GM21515 (cell line): ENCODE data around the gene EZH1.

ENCODE experiments used
- ATAC-seq: cut with Tn5 transposase; IDR thresholded peaks from one replicate; pipeline ENCODE4 v1.9.1; 2021; ENCODE audit not compliant: unreplicated experiment

EZH1 gene

DNA sequence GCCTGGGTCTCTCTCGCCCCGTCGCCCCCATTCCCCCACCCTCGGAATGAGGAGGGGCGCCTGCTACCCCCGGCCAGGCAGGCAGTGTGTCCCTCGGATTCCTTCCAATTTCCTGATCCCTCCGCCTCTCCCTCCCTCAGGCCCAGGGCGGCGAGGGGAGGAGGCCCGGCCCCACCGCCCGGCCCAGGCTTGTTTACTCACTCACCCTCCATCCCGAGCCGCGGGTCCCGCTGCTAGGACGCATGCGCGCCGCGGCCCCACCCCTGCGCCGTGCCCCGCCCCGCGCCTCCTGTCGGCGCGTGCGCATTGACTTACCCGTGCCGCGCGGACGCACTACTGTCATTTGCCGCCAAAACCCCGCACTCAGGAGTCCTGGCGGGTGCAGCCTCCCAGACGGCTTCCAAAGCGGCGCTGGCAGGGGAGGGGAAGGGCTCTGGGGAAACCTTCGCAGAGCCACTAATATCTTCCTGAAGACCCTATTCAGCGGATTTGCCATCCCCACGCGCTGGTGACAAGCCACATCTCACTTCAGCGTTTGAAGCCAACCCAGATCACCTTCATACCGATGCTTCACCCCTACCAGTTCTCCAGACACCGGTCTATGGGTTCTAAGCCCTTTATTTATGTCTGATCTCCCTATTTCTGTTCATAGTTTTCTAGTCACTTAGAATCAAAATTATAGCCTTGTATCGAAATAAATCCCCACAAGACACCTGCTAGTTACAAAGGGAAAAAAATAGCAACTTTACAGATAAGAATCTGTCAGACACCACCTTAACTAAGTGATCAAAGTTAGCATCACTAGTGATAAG, at the start of gene EZH1:
Gene EZH1 (minus strand): TSS at position 235 of the 812 bp plus-strand sequence. CDS start 16,099 bp downstream, outside the sequence.
- peak; percentile 81 for ATAC-seq

DNA sequence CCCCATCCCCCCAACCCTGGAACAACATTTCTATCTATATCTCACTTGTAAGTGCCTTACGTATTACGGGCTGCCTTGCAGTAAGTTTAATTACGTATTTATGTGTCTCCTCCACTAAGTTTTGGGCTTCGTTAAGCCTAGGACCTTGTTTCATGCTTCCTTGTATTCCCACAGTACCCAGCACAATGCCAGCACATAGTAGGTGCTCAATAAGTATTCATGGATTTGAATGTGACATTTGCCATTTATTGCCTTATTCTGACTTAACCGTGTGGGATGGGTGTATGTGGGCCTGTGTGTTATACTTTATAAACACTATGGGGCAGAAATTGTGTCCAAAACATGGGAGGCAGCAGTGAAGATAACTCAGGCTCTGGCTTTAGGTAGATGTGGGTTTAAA, 47.7 kb upstream of the EZH1 start:
- ATAC-seq: no peak

DNA sequence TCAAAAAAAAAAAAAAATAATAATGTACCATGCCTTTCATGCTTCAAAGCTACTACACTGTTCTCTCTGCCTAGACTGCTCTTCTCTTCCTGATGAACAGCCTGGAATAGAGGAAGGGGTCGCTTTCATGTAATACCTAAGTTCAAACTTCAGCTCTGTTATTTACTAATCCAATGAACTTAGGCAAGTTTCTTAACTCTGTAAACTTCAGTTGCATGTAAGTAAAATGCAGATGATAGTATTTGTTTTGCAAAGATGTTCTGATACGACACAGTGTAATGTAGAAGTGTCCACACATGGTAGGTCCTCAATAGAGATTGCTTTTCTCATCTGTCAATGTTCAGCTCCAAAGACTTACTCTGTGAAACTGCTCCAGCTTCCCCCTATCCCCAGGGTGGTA, 47.1 kb upstream of the EZH1 start:
- ATAC-seq: no peak

GRCh38 chr17:42787266-42787665, 42.4 kb upstream of the EZH1 start:
- ATAC-seq: no peak

DNA sequence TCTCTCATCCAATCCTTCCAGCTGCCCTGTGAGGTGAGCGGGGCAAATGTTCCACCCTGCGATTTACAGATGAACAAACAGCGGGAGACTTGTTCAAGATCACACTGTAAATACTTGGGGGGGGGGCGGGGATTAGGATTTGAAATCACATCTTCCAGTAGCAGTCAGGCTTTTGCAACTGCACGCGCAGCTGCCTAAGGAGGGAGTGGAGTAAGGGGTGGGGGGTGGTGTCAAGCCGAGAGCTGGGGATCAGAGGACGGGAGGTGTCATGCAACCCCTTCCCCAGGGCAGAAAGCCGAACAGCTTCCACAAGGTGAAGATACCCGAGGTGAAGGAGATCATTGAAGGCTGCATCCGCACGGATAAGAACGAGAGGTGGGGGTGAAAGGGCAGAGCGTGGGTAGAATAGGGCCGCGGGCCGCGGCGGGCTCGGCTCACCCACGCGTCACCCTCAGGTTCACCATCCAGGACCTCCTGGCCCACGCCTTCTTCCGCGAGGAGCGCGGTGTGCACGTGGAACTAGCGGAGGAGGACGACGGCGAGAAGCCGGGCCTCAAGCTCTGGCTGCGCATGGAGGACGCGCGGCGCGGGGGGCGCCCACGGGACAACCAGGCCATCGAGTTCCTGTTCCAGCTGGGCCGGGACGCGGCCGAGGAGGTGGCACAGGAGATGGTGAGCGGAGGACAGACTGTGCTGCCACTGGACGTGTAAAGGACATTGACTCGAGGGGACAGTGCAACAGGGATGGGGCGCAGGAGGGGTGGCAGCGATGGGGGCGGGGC, 40.2 kb upstream of the EZH1 start:
- no peak for ATAC-seq

- ATAC-seq: no peak
Measured at GRCh38 chr17:42784409-42784808, 39.6 kb upstream of the EZH1 start.

GRCh38 chr17:42783791-42784138, 38.9 kb upstream of the EZH1 start:
- no peak for ATAC-seq

- ATAC-seq: no peak
Measured at GRCh38 chr17:42783062-42783790, 38.4 kb upstream of the EZH1 start.

DNA sequence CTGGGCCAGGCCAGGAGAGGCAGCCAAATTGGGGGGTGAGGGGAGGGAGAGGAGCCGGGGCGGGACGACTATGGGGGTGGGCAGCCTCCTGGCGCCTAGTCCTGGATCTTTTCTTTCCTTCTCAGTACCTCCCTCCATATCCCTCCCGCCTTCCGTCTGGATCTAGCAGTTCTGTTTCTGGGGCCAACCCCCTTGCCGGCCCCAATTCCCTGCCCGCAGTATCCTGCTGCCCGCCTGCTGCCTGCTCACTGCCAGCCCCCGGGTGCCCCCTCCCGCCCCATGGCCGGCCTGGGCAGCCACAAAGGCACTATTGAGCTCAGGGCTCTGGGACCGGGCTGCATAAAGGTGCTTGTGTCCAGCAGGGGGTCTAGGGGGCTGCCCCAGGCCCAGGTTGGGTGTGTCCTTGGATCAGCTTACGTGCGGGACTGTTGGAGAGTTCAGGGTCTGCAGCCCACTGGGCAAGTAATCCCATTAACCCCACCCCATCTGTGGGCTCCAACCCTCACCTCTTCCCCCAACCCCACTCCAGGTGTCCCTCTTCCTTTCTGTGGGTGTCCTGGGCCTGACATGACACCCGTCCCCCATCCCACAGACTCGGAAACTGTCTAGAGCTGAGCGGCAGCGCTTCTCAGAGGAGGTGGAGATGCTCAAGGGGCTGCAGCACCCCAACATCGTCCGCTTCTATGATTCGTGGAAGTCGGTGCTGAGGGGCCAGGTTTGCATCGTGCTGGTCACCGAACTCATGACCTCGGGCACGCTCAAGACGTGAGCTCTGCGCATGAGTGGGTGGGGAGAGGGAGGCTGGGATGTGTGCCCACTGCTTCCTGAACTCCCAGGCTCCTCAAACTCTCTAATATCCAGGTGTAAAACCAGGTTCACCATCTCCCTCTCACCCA, 37.6 kb upstream of the EZH1 start:
- ATAC-seq: no peak

GRCh38 chr17:42781639-42782165, 36.9 kb upstream of the EZH1 start:
- ATAC-seq: no peak

- no peak for ATAC-seq
Measured at GRCh38 chr17:42780851-42781638, 36.2 kb upstream of the EZH1 start.

- ATAC-seq: no peak
Measured at GRCh38 chr17:42779936-42780850, 35.4 kb upstream of the EZH1 start, which contains the start of gene WNK4. Gene WNK4, plus strand, starts transcription at chr17:42780610. Its CDS starts 89 bp downstream, at chr17:42780699.

DNA sequence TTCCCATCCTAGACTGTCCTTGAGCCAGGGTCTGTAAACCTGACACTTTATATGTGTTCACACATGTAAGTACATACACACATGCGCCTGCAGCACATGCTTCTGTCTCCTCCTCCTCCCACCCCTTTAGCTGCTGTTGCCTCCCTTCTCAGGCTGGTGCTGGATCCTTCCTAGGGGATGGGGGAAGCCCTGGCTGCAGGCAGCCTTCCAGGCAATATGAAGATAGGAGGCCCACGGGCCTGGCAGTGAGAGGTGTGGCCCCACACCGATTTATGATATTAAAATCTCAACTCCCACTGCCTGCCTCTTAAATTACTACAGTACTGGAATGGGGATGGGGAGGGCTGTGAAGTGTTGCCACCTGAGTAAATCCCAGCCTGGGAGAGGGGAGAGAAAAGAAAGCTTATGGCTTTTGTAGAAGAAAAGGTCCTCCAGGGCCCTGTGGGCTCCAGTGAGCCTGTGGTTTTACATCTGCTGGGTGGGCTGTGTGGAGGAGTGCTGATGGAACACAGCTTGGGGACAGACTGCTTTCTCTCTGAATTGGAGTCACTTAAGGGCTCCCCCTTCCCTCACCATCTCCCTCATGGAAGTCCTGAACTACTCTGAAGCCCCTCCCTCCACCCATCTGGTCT, 34.6 kb upstream of the EZH1 start:
- ATAC-seq: no peak

DNA sequence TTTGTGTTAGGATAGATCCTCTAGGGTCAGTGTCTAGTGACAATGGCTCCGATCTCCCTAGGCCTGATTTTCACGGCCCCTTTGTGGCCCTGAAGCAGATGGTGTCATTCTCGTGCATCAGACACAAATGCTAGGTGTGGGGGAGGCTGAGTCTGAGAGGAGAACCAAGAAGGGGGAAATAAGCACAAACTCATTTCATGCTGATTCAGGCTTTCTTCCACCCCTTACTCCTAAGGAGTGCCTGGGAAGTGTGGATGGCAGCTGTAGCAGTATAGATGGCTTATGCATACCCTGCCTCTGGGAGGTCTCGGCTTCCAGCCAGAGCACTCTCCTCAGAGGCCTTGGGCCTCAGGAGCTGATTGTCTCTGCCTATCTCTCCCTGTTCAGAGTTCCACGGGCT, 33.7 kb upstream of the EZH1 start:
- ATAC-seq: no peak

- no peak for ATAC-seq
Measured at GRCh38 chr17:42775534-42776098, 30.8 kb upstream of the EZH1 start.

DNA sequence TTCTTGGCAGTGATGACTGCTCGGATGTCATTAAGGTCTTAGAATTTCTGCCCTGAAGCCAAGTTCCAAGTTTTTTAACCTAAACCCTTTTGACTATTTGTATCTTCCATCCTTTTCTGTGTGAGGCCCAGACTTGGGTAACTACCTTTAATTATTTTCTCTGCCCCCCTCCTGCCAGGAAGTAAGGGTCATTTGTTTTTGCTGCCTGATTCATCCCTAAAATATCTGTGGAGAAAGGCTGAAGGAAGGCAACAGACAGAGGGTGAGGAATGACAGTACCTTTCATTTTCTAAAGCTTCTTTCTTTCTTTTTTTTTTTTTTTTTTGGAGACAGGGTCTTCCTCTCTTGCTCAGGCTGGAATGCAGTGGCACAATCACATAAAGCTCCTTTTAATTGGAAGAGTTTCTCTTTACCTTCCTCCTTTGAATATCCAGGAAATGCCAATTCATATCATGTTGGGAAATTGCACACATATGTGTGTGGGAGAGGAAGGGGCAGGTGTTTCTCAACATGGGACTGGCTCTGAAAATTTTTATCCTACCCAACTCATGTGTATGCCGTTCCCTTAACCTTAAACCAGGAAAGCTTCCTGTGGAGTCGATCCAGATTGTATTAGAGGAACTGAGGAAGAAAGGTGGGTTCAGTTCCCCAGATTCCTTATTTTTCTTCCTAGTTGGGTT, 29.4 kb upstream of the EZH1 start:
- no peak for ATAC-seq
